HG02884 (cell line): ENCODE results near the gene TIMP3.

ENCODE experiments used
- ATAC-seq: cut with Tn5 transposase; IDR thresholded peaks from one replicate; pipeline ENCODE4 v1.9.1; 2021; ENCODE audit warnings: mild to moderate bottlenecking, moderate library complexity; ENCODE audit not compliant: unreplicated experiment

Gene TIMP3

DNA sequence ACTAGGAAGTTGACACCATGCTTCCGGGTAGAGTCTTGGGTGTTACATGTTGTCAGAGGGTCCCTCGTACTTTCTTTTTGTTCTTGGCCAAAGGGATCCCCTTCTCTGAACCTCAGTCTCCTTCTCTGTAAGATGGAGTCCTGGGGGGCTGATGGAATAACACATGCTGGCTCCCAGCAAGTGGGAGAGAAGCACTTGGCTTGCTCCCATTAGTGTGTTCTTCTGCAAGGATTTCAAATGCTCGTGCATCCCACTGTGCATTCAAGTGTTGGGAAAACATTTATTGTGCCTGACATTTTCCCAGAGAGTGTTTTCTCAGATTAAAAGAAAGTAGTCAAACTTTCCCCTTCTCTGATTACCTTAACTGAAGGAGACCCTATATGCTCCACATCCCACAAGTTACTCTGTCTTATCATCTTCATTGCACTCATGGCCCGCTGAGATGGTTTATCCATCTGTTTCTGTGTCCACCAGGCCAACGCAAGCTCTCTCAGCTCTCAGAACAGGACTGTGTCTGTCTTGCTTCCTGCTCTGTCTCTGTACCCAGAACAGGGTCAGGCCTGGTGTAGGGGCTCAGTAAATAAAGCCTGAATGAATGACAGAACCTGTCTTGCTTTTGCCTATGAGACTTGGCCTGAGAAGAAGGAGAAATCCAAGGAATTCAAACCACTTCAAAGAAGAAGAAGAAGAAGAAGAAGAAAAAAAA lies 16.0 kb upstream of the TIMP3 start:
- ATAC-seq: no peak

DNA sequence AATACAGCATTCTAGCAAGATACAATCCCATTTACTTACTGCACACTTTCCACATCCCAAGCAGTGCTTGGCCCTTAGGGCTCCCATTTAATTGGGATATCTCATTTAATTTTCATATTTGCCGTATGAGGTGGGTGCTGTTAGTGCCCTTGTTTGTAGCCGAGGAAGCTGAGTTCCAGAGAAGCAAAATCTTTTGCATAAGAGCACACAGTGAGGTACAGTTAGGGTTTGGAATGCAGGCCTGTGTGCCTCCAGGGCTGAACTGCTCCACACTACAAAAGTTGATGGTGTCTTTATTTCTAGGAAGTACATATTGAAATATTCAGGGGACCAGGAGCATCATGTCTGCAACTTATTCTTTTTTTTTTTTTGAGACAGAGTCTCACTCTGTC lies 15.5 kb upstream of the TIMP3 start:
- ATAC-seq: no peak

DNA sequence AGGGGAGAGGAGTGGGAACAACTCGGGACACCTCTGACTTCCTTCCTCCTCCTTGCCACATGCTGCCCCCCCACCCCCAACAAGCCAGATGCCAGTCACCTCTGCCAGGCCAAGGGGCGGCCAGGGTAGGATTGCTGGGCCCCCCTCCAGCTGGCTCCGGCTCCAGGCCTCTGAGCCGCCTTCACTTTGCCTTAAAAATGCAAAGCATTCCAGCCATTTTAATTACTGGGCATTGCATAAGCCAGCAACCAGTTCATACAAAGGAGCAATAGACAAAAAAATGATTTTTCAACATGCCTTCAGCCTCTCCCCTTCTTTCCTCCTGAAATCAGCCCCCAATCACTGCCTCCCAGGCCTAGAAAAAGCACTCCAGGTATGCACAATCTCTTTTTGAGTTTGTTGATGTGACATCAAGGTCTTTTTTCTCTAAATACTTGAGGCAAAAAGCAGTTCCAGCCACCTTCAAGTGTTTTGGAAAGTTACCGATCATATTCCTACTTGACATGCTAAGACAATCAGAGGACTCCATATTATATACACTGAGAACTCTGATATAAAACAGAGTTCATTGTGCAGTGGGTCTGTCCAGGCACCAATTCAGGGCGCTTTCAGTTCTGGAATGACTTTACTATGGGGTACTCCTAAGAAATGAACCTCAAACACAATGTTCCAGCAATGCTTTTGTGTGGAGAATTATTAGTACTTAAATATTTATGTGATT lies 12.4 kb upstream of the TIMP3 start:
- ATAC-seq: no peak

DNA sequence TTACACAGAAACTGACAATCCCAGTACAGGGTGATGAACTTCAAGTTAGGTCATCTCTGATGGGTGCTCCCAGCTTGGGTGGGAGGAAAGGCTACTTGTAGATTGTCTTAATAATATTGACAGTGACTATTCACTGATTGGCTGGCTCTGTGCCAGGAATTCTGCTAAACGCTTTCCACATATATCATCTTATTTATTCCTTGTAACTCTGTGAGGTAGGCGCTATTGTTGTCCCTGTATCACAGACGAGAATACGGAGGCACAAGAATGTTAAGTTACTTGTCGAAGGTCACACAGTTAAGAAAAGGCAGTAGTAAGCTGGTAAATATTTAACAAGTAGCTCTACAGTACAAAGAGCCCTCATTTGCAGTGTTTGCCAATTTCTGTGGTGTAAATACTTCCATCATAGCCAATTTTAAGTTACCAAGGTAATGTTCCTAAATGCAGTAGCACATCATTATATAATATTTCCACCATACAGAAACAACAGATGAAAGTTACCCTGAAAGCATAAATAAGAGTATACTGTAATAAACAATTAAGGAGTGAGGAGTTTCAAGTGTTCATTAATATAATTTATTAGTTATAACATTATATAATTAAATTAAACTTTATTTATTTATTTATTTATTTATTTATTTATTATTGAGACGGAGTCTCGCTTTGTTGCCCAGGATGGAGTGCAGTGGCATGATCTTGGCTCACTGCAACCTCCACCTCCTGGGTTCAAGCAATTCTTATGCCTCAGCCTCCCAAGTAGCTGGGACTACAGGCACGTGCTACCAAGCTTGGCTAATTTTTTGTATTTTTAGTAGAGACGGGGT lies 11.5 kb upstream of the TIMP3 start:
- ATAC-seq: no peak

DNA sequence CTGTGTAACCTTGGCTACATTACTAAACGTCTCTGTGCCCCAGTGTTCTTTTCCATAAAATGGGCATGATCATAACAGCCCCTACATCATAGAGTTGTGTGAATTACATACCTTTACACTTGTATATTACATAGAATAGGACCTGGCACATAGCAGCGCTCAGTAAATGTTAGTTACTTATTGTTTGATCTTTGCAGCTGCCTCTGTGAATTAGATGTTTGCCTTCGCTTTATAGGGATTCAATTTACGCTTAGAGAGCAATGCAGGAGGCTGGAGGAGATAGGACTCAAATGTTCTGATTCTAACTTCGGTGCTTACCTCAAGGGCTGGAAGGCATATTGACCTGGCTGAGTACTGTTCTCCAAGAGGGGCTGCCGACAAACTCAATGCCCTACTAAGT lies 10.4 kb upstream of the TIMP3 start:
- no peak for ATAC-seq

DNA sequence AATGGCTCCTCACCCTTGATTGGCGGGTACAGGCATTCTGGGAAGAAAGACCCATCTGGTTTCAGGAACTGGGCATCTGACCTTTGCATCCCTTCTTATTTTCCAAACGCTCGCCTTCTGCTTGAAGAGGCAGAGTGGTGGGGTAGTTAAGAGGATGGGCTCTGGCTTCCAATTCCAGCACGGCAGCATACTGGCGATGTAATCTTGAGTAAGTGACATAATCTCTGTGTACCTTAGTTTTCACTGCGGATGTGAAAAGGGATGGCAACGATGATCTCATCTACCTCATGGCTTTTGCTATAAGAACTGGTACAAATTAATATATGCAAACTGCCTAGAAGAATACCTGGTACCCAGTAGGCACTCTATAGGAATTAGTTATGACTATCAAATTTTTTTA lies 10.0 kb upstream of the TIMP3 start:
- no peak for ATAC-seq

DNA sequence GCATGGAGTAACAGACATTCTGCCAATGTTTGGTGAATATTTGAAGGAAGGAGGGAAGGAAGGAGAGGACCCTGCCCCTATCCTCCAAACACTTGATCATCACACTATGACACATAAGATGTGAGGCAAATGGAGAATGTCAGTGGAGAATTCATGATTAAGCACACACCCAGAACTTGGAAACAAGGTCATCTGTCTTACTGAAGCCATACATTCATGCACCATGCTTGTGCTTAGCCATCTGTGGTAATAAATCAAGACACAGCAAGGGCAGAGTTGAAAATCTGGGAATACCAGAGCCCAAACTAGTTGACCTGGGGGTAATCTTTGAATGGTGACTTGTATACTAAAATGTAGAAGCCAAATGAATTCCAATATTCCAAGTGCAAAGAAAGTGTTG lies 7.9 kb upstream of the TIMP3 start:
- no peak for ATAC-seq

DNA sequence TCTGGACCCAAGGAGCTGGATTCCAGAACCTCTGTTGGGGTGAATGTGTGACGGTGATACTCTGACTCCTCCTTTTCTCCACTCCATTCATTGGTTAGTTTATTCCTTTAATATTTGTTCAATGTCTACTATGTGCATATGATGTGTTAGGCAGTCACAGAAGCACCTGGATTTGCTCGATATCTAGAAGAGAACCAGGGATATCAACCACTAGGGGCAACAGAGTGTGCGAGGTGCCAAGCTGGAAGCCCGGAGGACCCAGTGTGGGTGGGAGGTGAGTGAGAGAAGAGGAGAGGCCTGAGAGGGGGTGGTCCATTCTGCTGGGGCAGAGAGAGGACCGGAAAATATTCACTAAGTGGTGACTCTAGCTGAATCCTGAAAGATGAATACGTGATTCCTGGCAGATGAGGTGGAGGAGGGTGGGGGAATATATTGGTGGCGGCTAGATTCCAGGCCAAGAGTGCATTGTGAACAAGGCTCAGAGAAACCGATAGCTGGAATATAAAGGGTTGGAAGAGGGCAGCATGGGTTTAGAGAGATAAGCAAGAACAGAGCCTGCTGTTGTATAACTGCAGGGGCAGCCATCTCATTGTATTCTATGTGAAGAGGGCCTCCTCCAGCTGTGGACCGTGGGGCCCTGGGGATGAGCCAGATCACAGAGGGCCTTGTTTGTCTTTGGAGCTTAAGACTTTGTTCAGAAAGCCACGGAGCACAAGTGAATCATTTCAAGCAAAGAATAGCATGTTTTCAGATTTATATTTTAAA lies 6.9 kb upstream of the TIMP3 start:
- ATAC-seq: no peak

DNA sequence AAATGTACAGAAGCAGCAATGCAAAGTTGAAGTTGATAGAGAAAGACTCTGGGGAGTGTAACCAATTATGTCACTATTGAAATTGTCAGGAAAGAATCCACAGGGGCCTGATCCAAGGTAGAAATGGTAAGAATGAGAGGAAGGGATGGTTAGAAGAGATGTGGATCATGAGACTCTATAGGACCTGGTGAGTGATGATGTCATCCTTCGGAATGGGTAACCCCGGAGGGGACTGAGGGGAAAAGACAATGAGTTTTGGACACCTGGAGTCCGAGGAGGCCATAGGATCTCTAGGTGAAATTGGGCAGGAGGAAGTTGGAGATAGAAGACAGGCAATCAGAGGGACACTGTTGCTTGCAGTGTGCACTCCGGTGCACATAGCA lies 6.3 kb upstream of the TIMP3 start:
- ATAC-seq: no peak

DNA sequence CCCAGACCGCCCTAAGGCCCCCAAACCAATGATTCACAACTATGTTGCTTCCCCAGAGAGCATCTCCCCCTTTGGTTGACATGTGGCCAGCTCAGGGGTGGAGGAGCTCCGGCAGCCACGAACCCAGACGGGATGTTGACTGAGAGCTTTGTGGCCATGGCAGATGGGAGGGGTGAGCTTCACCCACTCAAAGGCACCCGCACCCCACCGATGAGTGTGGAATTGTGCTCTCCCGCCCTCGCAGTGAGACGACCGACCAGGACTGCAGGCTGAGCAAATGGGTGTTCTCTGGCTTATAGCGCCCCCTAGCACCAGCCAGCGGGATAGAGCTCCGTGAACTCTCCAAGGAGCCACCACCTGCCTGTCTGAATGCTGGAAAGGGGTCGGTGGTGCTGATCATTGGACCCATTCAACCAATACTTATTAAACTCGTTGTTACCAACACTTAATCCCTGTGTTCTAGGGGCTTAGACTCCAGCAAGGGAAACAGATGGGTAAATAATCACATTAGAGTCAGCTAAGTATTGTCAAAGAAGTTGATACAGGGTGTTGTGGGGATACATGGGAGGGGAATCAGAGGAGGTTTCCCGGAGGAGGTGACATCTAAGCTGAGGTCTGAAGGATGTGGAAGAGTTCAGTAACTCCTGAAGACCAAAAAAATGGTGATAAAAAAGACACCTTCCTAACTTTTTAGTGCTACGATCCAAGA lies 4.5 kb upstream of the TIMP3 start:
- ATAC-seq: no peak

DNA sequence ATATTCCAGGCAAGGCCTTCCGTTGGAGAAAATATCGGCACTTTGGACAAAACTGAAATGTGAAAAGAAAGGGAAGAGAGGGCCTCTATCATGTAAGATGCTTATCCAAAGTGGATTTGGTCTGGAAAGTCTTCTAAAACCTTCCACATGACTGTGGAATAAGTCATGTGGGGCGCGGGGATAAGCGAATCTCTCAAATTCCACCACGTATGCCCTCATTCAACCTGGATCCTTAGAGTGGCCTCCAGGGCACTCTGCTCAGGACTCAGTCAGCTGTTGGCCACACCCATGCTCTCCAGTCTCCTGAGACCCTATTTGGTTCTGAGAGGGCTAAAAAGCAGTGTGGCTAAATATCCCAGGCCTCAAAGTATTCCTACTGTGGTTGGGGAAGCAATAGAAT lies 2.0 kb upstream of the TIMP3 start:
- ATAC-seq: no peak

DNA sequence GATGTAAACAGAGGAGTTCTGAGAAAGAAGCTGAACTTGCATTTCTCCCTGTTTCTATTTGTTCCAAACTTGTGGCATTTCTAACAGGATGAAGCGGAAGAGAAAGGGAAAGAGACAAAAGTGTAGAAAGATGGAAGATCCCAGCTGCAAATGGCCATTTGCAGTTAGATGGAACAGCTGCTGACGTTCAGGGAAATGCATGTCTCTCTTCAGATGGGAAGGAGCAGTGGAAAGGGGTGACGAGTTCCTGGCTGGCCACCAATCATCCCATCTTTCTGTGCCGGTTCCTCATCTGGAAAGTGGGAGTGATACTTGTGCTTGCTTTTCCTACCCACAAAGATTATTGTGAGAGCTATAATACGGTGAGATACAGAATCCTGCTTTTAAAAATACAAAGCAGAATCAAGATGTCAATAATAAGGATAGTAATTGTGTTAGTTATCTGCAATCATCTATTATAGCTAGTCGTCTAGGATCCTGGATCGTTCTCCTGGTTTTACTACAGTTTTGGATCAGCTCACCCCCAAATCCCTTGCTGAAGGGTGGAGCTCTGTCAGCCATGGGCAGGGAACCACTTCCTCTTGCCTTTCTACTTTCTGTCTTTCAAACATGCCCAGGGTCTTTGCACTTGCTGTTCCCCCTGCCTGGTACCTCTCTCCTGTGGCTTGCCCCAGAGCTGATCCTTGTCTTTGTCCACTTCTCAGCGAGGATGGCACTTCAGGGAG lies 1.2 kb upstream of the TIMP3 start:
- no peak for ATAC-seq

DNA sequence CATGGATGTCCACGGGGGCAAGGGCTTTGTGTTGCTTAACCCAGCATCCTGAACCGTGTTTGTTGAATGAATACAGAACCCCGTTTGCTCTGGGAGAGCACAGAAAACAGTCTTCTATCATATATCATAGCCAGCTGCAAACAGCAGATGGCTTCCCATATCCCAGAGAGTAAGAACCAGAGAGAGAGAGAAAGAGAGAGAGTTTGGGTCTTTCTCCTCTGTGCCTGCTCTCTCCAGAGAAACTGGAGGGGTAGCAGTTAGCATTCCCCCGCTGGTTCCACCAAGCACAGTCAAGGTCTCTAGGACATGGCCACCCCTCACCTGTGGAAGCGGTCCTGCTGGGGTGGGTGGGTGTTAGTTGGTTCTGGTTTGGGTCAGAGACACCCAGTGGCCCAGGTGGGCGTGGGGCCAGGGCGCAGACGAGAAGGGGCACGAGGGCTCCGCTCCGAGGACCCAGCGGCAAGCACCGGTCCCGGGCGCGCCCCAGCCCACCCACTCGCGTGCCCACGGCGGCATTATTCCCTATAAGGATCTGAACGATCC lies 440 bp upstream of the TIMP3 start:
- no peak for ATAC-seq

DNA sequence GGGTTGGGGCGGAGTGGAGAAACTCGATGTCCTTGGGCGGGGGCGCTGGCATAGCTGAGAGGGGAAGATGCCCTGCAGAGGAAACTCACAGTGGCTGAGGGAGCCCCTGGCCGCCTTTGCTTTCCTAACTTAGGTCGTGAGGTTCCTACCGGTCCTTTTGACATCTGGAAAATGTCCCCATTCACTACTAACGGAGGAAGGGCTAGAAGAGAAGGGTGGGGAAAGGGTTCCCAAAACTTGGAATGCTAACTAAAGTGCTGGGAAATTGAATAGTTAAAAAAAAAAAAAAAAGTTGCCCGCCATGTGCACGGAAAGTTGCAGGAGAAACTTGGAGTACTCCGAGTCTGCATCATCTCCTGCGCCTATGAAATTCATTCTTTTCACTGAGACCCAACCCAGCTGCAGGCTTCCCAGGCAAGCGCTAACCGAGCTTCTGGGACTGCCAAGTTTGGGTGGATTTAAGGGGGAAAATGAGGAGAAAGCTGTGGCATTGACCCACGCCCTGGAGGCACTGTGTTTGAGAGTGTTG lies 796 bp downstream of the TIMP3 start:
- ATAC-seq: no peak

DNA sequence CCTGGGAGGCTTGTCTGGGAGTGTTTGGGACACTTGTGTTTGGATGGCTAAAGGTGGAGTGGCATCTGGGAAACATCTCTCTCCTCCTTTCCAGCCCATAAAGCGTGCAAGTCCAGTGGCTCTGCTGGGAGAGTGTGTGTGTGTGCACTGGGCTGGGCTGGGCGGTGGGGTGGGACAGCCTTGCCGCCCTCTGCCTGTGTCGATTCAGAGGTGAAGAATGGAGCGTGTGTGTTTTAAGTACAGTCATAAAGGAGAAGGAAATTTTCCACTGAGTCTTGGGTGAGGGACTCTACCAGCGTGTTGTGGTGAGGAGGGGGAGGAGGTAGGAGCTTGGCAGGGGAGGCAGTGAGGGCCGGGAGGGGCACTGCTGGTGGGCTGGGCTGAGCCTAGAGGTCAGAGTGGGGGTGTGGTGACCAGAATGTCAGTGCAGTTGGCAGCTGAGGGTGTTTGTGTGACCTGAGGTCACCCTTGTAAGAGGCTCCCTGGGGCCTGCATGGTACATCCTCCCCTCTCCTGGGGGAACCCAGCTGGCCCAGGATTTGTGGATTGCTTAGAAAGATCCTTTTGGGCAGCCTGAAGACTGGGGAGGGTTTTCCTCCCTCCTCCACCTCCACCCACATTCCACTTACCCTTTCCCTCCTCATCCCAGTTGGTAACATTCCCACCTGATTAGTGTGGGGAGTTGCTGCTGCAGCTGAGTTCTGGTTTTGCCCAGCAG lies 1.7 kb downstream of the TIMP3 start:
- no peak for ATAC-seq

DNA sequence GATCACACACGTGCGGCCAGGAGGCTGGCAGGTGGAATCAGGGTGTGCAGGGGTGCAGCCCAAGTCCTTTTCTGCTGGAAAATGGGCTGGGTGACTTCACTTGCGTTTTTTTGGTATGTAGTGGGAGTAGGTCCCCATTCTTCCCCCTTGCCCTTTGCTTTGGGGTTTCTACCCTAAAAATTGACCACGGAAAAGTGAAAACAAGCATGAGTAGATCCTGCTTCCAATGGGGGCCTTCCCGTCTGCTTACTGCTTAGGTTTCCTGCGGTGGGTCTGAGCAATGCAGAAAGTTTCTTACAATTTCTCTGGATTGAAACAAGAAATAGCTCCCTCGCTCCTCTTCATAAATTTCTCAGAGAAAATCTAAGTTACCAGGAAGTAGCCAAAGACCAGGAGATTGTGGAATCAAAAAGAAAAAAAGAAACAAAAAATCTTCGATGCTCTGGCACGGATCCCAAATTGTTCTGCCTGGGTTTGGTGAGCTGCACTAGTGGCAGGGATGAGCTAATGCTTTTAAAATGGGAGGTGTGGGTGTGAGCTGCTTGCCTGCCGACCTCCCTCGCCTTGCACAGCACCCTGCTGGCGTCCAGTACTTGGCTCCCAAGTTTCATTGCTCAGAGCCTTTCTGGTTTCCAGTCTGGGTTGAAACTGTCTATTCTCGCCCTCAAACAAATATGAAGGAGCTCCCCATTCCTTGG lies 2.4 kb downstream of the TIMP3 start:
- no peak for ATAC-seq

DNA sequence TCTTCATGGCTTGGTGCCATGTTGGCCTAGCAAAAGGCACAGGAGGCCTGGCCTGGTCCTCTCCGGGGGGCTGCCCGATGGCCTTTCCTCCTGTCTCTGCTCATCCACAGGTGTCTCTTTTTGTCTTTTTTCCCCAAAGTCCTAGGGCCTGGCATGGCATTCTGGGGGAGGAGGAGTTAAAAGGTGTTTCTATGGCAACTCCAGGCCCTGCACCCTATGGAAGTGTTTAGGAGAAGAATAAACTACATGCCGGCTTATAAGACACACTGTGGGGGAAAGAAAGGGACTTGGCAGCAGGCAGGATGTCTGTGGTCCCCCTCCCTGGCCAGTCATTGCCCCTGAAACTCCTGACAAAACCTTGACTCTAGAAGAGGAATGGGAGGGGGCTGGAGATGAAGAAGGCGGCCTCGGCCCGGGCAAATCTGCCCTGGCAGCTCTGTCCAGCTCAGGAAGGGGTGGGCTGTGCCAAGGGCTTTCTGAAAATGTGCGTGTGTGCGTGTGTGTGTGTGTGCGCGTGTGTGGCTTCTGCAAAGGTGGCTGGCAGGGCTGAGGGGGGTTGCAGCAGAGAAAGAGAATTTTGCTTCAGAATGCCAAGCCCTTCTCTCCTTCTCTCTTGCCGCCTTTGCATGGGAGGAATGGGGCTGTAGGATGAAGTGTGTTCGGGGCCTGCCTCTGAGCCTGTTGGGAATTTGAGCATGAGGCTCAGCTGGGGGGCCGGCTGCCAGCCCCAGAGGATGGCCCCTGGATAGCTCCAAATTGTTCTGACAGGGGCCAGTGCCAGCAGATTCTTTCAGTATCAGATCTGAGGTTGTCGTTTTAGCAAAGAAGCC lies 3.2 kb downstream of the TIMP3 start:
- no peak for ATAC-seq
